Breast epithelium (tissue), 3 donors: ENCODE results near the gene TEAD4.

Experiments
- CTCF ChIP-seq, 3 donors: fragments of 450-650 bp; IDR thresholded peaks; one replicate each; pipeline ENCODE4 v1.5.1; 2016 to 2017; ENCODE audit warnings: antibody characterized with exemption in 3 of 3, mild to moderate bottlenecking in 3 of 3, moderate library complexity in 3 of 3
- POLR2A ChIP-seq: fragments of 450-650 bp; IDR thresholded peaks from one replicate; pipeline ENCODE4 v1.6.1; 2016; ENCODE audit warnings: antibody characterized with exemption, mild to moderate bottlenecking, moderate library complexity
- POLR2AphosphoS5 ChIP-seq, 3 donors: sonication (generic); formaldehyde crosslinking; IDR thresholded peaks; one replicate each; pipeline ENCODE4 v1.6.1; 2017; ENCODE audit warnings: antibody characterized with exemption in 3 of 3

GRCh38 chr12:3010214-3010930 is 51.2 kb downstream of the TEAD4 start:
- TF ChIP-seq CTCF (IDR thresholded peaks at IDR 0.05) (no peak), POLR2AphosphoS5 (IDR thresholded peaks at IDR 0.05) (no peak), POLR2A (no peak)
